GM19099 (cell line): ENCODE measurements around the gene ADH1C.

Experiments used
- POLR2A ChIP-seq: IDR thresholded peaks from 3 replicates; pipeline ENCODE4 v1.6.1; 2011; ENCODE audit warnings: low read depth; ENCODE audit not compliant: insufficient read length; ENCODE audit errors: extremely low read depth

ADH1C gene

GRCh38 chr4:99352602-99353537 lies at the start of gene ADH1C:
Gene ADH1C (minus strand): TSS chr4:99352746. CDS start chr4:99352675, 71 bp downstream.
- TF ChIP-seq POLR2A, result no peak

GRCh38 chr4:99400831-99401230 lies 48.3 kb upstream of the ADH1C start:
- no peak for TF ChIP-seq POLR2A

- TF ChIP-seq POLR2A, result no peak
These were observed 46.5 kb upstream of the ADH1C start for GRCh38 chr4:99399017-99399416.

GRCh38 chr4:99395595-99396364 lies 43.2 kb upstream of the ADH1C start:
- no peak for TF ChIP-seq POLR2A

GRCh38 chr4:99394896-99395295 lies 42.4 kb upstream of the ADH1C start:
- TF ChIP-seq POLR2A, result no peak

- TF ChIP-seq POLR2A, result no peak
These were observed 37.5 kb upstream of the ADH1C start for GRCh38 chr4:99390055-99390454.

- TF ChIP-seq POLR2A, result no peak
These were observed 37.1 kb upstream of the ADH1C start for GRCh38 chr4:99389606-99390005.

GRCh38 chr4:99383833-99384392 lies 31.4 kb upstream of the ADH1C start:
- no peak for TF ChIP-seq POLR2A

- TF ChIP-seq POLR2A, result no peak
These were observed 30.9 kb upstream of the ADH1C start for GRCh38 chr4:99383399-99383798.

GRCh38 chr4:99382745-99383360 lies 30.3 kb upstream of the ADH1C start:
- no peak for TF ChIP-seq POLR2A

- TF ChIP-seq POLR2A, result no peak
These were observed 29.1 kb upstream of the ADH1C start for GRCh38 chr4:99381588-99382175.

- no peak for TF ChIP-seq POLR2A
These were observed 27.0 kb upstream of the ADH1C start for GRCh38 chr4:99379571-99379970.

- TF ChIP-seq POLR2A, result no peak
These were observed 26.3 kb upstream of the ADH1C start for GRCh38 chr4:99378876-99379275.

- no peak for TF ChIP-seq POLR2A
These were observed 13.9 kb upstream of the ADH1C start for GRCh38 chr4:99366491-99366890.

- TF ChIP-seq POLR2A, result no peak
These were observed 10.2 kb upstream of the ADH1C start for GRCh38 chr4:99362768-99363167.
